HEK293 (cell line): ENCODE data around the gene PTGER4.

ENCODE experiments used
- ZBTB21 ChIP-seq: fragments of 450-650 bp; formaldehyde crosslinking; IDR thresholded peaks from 2 replicates; pipeline ENCODE4 v1.5.1; 2017; ENCODE audit warnings: missing biosample characterization, missing genetic modification characterization
- ZNF292 ChIP-seq: fragments of 450-650 bp; formaldehyde crosslinking; IDR thresholded peaks from 2 replicates; pipeline ENCODE4 v1.5.1; 2016; ENCODE audit warnings: low read depth, missing biosample characterization, missing genetic modification characterization, borderline replicate concordance
- ZNF555 ChIP-seq: fragments of 450-650 bp; formaldehyde crosslinking; conservative IDR thresholded peaks from 2 replicates; pipeline ENCODE4 v1.5.1; 2017; ENCODE audit warnings: missing biosample characterization, mild to moderate bottlenecking, missing genetic modification characterization, inconsistent platforms
- ZNF670 ChIP-seq: fragments of 450-650 bp; formaldehyde crosslinking; IDR thresholded peaks from 2 replicates; pipeline ENCODE4 v1.5.1; 2016; ENCODE audit warnings: missing biosample characterization, missing genetic modification characterization, low read depth
- TF ChIP-seq, protein P1 (sequence below): fragments of 450-650 bp; formaldehyde crosslinking; IDR thresholded peaks from 2 replicates; pipeline ENCODE4 v1.5.1; 2016; ENCODE audit warnings: missing biosample characterization, missing genetic modification characterization

DNA sequence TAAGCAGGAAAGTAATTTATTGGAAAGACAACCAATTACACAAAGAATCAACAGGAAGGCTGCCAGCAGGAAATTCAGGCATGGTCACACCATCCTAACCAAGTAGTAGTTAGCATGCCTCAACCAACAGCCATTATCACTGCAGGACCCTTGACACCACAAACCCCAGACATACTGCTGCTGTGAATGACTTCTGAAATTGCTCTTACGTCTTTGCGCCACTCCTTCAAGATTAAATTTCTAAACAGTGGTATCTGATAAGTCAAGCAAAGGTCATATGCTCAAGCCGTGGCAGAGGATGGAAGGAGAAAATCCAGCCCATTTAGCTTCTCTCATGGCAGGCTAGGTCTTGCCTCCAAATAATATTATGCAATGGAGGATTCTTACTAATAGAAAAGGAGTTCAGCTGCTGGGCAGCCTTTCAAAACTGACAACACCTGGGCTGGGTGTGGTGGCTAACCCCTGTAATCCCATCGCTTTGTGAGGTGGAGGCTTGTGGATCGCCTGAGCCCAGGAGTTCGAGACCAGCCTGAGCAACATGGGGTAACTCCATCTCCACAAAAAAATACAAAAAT is 5.0 kb upstream of the PTGER4 start:
- TF ChIP-seq ZNF292 (tag by site-specific recombination) (no peak), ZBTB21 (no peak), ZNF555 (tag by site-specific recombination) (no peak), ZNF670 (tag by site-specific recombination) (no peak)
- TF ChIP-seq, protein P1, sequence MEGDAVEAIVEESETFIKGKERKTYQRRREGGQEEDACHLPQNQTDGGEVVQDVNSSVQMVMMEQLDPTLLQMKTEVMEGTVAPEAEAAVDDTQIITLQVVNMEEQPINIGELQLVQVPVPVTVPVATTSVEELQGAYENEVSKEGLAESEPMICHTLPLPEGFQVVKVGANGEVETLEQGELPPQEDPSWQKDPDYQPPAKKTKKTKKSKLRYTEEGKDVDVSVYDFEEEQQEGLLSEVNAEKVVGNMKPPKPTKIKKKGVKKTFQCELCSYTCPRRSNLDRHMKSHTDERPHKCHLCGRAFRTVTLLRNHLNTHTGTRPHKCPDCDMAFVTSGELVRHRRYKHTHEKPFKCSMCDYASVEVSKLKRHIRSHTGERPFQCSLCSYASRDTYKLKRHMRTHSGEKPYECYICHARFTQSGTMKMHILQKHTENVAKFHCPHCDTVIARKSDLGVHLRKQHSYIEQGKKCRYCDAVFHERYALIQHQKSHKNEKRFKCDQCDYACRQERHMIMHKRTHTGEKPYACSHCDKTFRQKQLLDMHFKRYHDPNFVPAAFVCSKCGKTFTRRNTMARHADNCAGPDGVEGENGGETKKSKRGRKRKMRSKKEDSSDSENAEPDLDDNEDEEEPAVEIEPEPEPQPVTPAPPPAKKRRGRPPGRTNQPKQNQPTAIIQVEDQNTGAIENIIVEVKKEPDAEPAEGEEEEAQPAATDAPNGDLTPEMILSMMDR (tag by site-specific recombination) = no peak
